KBM-7 (cell line): ENCODE results near the gene ODF2.
"Not testable (repeated sequence)": the region's sequence is repeated elsewhere in the genome, so short reads cannot be mapped to it uniquely, and the experiment has no call there.

Source experiments
- DNase-seq: peaks from one replicate; pipeline ENCODE4 v3.0.0-alpha.2; 2015
- in situ Hi-C: fragments of 300-500 bp; cut with MboI; formaldehyde crosslinking; loops from 2 replicates; pipeline ENCODE4 v1.14.3; 2020; ENCODE audit warnings: low sequenced_read_pairs, low pct_unique_long_range_greater_than_20kb, mixed read lengths

ODF2 gene

GRCh38 chr9:128504485-128505413, 48.9 kb downstream of the ODF2 start, which contains the start of gene GLE1:
Gene GLE1 (plus strand): TSS chr9:128504719. CDS start chr9:128504806, 87 bp downstream.
- in situ Hi-C loops = no loop called here
- DNase-seq = peak; percentile 93

DNA sequence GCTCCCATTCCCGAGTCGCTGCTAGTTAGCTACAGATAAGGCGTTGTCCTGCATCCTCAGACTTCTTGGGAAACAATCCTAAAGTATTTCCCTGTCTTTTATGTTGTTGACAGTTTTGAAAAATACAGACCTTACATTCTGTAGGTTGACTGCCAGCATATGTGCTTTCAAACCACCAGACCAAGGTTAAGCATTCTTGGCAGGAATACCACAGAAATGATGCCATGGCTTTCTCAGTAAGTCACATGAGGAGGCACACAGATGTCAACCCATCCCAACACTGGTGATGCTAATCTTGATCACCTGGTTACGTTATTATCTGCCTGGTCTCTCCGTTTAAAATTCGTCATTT, 49.6 kb downstream of the ODF2 start:
- no peak for DNase-seq
- in situ Hi-C loops = no loop called here

DNA sequence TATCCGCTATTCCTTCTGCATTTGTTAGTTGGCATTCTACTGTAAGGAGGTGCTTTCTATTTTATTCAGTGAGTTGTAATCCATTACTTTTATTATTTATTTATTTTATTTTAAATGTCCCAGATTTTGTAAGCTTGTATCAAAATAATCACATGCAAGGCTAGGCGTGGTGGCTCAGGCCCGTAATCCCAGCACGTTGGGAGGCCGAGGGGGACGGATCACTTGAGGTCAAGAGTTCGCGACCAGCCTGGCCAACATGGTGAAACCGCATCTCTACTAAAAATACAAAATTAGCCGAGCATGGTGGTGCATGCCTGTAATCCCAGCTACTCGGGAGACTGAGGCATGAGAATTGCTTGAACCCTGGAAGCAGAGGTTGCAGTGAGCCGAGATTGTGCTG, 50.1 kb downstream of the ODF2 start:
- in situ Hi-C loops = not testable (repeated sequence)

GRCh38 chr9:128512820-128513219, 57.0 kb downstream of the ODF2 start:
- in situ Hi-C loops = no loop called here
- DNase-seq = no peak

More for the DNA sequence above, 50.1 kb downstream of the ODF2 start:
- not testable (repeated sequence) for DNase-seq

- in situ Hi-C loops = no loop called here
- DNase-seq = no peak
Measured at GRCh38 chr9:128521956-128522355, 66.2 kb downstream of the ODF2 start.

DNA sequence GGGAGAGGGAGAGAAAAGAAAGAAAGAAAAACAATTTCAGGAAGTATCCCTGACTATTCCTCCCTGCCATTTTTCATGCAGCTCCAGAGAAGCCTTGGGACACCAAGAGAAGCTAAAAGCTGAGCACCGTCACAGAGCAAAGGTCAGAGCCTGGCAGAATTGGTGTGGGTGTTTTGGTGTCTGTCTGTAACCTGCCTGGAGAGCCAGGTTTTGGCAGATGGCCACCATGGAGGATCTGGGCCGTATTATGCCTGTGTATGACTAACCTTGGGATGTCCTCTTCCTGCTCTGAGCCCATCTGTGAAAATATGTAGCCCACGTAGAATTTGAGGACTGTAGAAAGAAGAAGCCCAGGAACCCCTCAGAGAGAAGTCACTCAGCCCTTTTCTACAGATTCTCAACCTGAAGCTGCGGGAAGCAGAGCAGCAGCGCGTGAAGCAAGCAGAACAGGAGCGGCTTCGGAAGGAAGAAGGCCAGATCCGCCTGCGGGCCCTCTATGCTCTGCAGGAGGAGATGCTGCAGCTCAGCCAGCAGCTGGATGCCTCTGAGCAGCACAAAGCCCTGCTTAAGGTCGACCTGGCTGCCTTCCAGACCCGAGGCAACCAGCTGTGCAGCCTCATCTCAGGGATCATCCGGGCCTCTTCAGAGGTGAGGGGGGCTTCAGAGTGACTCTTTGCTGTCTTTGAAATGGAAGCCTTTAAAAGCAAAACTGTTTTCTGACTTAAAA, 67.6 kb downstream of the ODF2 start:
- peak; percentile 35 for DNase-seq
- in situ Hi-C loops = no loop called here

DNA sequence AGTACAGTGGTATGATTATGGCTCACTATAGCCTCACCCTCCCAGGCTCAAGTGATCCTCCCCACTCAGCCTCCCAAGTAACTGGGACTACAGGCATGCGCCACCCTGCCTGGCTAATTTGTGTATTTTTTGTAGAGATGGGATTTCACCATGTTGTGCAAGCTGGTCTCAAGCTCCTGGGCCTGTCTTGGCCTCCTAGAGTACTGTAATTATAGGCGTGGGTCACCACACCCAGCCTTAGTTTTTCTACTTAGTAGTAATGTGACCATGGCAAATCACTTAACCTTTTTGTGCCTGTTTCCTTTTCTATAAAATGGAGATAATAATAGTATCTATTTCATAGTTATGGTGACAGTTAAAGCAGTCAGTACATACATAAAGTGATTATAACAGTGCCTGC, 70.9 kb downstream of the ODF2 start:
- no peak for DNase-seq
- in situ Hi-C loops = no loop called here

DNA sequence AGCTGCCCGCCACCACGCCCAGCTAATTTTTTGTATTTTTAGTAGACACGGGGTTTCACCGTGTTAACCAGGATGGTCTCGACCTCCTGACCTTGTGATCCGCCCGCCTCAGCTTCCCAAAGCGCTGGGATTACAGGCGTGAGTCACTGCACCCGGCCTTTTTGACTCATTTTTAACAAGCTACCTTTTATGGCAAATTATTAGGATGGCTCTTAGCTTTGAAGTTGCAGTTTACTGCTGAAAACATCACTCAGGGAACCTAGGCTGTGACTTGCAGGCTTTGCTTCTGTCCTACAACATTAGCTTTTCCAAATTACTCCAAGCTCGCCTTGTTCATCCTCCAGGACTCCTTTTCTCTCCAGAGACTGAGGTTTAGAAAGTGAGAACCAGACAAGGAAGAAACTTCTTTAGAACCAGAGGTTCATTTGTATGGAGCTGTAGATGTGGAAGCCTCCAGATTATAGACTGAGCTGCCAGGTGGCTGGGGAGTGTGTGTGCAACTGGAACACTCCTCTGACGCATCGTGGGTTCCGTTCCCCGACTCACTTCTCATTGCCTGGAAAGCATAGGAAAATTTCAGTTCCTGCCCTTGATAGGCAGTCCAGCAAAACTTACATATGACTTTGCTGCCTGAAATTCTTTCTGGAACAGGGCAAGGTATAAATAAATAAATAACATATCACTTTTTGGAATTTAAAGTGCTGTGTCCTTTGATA, 72.8 kb downstream of the ODF2 start:
- no peak for DNase-seq
- in situ Hi-C loops = no loop called here

DNA sequence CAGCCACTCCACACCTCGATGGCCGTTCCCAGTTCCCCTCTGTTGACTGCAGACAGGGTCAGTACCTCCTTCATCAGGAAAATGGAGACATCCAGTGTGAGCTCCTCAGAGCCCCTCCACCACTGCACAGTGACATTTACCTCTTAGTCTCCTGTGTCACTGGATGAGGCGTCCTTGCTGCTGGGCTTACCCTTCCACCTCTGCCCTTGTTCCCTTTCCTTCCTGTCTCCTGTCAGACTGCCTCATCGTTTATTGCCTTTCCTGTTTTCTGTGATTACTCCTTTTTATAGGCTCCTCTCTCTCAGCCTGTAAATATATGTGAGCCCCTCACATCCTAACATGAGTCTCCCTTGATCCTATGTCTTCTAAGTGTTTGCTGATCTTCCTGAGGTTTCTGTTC, 73.4 kb downstream of the ODF2 start:
- no peak for DNase-seq
- in situ Hi-C loops = no loop called here

- no peak for DNase-seq
- in situ Hi-C loops = no loop called here
Measured at GRCh38 chr9:128532581-128532980, 76.8 kb downstream of the ODF2 start.

DNA sequence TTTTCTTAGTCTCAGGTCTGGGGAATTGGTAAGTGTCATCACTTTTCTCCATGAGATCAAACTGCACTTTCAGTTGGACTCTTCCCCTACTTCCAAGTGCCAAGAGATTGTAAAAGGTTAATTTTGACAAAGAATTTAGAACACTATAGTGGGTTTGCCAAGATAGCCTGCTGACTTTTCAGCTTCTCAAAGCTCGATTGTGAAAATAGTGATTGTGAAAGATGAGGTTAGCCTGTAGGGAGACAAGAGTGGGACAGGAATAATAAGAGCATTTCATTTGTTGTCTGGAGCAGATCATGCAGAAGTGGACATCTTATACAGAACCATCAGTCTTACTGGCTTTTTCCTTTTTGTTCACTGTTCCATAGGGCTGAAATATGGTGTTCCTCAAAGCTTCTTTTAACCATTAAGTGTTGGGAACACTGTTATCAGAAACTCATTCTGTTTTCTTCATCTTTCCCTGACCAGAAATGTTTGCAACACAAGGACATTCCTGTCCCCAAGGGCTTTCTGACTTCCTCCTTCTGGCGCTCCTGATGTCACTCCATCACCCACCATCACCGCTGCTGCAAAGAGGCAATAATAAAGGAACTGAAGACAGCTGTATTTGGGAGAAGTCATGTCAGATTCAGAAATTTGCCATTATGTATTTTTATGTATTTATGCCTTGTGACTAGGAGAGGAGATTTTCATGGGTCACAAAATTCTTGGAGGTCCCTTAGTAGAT, 85.0 kb downstream of the ODF2 start:
- no peak for DNase-seq
- in situ Hi-C loops = no loop called here

DNA sequence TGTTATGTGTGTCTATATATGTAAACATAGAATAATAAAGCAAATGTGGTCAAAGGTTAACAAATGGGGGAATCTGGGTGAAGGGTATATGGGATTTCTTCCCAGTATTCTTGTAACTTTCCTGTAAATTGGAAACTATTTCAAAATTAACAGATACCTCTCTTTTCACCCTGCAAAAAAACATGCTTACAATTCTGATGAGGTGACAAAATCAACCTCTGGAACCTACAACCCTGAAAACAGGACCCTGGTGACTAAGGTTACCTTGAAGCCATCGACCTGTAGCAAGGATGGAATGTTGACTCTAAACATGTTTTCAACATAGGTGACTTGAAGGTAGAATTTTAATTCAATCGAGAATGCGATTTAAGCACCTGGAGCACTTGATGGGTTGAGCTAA, 90.7 kb downstream of the ODF2 start:
- in situ Hi-C loops = no loop called here
- DNase-seq = no peak

DNA sequence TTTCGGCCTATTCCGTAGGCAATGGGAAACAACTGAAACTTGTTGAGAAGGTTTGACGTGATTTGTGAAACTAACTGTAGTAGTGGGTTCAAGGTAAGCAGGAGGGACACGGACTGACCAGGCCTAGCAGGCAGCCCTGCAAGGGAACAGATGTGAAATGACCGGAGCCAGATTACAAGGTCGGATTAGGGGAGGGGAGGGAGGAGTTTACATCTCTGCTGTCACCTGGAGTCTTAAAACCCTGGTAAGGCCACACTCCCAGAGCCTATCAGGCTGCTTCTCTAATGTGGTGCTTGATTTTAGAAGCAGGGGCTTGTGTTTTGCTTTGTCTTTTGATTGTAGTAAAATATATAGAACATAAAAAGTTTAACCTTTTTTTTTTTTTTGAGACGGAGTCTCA, 93.1 kb downstream of the ODF2 start:
- DNase-seq = no peak
- in situ Hi-C loops = no loop called here

- in situ Hi-C loops = no loop called here
- DNase-seq = no peak
Measured at GRCh38 chr9:128550226-128550625, 94.4 kb downstream of the ODF2 start.
